Measurements from ENCODE around the gene SHISA6.
"Not testable (repeated sequence)": the region's sequence is repeated elsewhere in the genome, so short reads cannot be mapped to it uniquely, and the experiment has no call there.

Gene SHISA6

GRCh38 chr17:11267999-11268575 is 27.1 kb downstream of the SHISA6 start:
- no peak for DNase-seq (ENCODE audit: low read depth in 2 of 2)

GRCh38 chr17:11269210-11269609 is 28.2 kb downstream of the SHISA6 start:
- DNase-seq (ENCODE audit: low read depth in 2 of 2), result no peak

GRCh38 chr17:11272191-11272590 is 31.2 kb downstream of the SHISA6 start:
- DNase-seq (ENCODE audit: low read depth in 2 of 2), result no peak

GRCh38 chr17:11273596-11273995 is 32.6 kb downstream of the SHISA6 start:
- DNase-seq (ENCODE audit: low read depth in 2 of 2), result no peak

GRCh38 chr17:11274106-11274505 is 33.1 kb downstream of the SHISA6 start:
- DNase-seq (ENCODE audit: low read depth in 2 of 2), result no peak

- no peak for DNase-seq (ENCODE audit: low read depth in 2 of 2)
These were observed 35.5 kb downstream of the SHISA6 start for GRCh38 chr17:11276486-11276885.

- DNase-seq (ENCODE audit: low read depth in 2 of 2), result no peak
These were observed 37.4 kb downstream of the SHISA6 start for GRCh38 chr17:11278186-11278991.

- no peak for DNase-seq (ENCODE audit: low read depth in 2 of 2)
These were observed 37.9 kb downstream of the SHISA6 start for GRCh38 chr17:11278992-11279270.

GRCh38 chr17:11279776-11280344 is 38.8 kb downstream of the SHISA6 start:
- DNase-seq (ENCODE audit: low read depth in 2 of 2), result no peak

- no peak for DNase-seq (ENCODE audit: low read depth in 2 of 2)
These were observed 41.6 kb downstream of the SHISA6 start for GRCh38 chr17:11282586-11282985.

- no peak for DNase-seq (ENCODE audit: low read depth in 2 of 2)
These were observed 43.8 kb downstream of the SHISA6 start for GRCh38 chr17:11284811-11285210.

- DNase-seq (ENCODE audit: low read depth in 2 of 2), result no peak
These were observed 44.9 kb downstream of the SHISA6 start for GRCh38 chr17:11285946-11286345.

- no peak for DNase-seq (ENCODE audit: low read depth in 2 of 2)
These were observed 46.8 kb downstream of the SHISA6 start for GRCh38 chr17:11287791-11288190.

GRCh38 chr17:11290814-11291213 is 49.8 kb downstream of the SHISA6 start:
- DNase-seq (ENCODE audit: low read depth in 2 of 2), result no peak

- no peak for DNase-seq (ENCODE audit: low read depth in 2 of 2)
These were observed 51.5 kb downstream of the SHISA6 start for GRCh38 chr17:11292491-11292890.

GRCh38 chr17:11293480-11293879 is 52.5 kb downstream of the SHISA6 start:
- DNase-seq (ENCODE audit: low read depth in 2 of 2), result no peak

- DNase-seq (ENCODE audit: low read depth in 2 of 2), result no peak
These were observed 53.8 kb downstream of the SHISA6 start for GRCh38 chr17:11294826-11295225.

- no peak for DNase-seq (ENCODE audit: low read depth in 2 of 2)
These were observed 56.0 kb downstream of the SHISA6 start for GRCh38 chr17:11296994-11297393.

- no peak for DNase-seq (ENCODE audit: low read depth in 2 of 2)
These were observed 57.4 kb downstream of the SHISA6 start for GRCh38 chr17:11298401-11298800.

GRCh38 chr17:11300201-11300600 is 59.2 kb downstream of the SHISA6 start:
- no peak for DNase-seq (ENCODE audit: low read depth in 2 of 2)

GRCh38 chr17:11300738-11301137 is 59.7 kb downstream of the SHISA6 start:
- no peak for DNase-seq (ENCODE audit: low read depth in 2 of 2)

- not testable (repeated sequence) for DNase-seq (ENCODE audit: low read depth in 2 of 2)
These were observed 60.9 kb downstream of the SHISA6 start for GRCh38 chr17:11301874-11302273.

- no peak for DNase-seq (ENCODE audit: low read depth in 2 of 2)
These were observed 61.6 kb downstream of the SHISA6 start for GRCh38 chr17:11302401-11303186.
